CD4-positive, alpha-beta T cell treated with Interleukin-15 for 4 hours (primary cell): ENCODE measurements around the gene PRKAG2.

ENCODE experiments used
- DNase-seq: peaks from one replicate; pipeline ENCODE4 v3.0.0-alpha.2; 2020; ENCODE audit warnings: low spot score

Gene PRKAG2

DNA sequence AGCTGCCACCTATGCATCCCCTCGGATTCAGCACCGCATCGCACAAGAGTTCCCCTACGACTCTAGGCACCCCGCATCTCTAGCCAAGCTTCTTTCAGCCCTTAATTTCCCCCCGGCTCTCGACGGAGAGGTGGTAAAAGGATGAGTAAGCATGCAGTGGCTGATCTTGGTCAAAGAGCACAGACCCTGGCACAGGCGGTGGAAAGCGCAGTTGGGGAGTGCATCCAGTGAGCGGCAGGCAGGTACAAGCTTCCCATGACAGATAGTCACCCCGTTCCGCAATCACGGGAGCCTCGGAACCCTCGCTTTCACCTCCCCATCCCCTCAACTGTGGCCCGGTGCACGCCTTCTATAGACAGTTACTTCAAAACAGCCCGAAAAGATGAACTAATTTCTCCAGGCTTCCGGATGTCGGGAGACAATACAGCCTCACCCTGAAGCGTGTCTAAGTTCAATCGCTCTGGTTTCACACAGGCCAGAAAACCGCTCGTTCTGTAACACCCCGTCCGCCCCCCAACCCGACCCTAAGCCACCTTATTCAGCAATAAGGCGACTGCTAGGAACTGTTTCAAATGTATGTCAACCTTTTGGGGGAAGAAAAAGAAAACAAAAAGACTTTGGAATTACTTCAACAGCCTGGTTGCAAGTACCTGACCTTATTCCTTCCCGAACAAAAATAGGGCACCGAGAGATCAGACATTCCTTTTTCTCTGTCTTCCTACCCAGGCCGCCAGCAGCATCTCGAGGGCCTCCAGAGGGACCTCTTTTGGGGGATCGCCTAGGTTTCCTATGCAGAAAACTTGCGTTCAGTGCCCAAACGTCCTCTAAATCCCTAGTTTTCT, 358.6 kb downstream of the PRKAG2 start:
- DNase-seq: peak; percentile 56

DNA sequence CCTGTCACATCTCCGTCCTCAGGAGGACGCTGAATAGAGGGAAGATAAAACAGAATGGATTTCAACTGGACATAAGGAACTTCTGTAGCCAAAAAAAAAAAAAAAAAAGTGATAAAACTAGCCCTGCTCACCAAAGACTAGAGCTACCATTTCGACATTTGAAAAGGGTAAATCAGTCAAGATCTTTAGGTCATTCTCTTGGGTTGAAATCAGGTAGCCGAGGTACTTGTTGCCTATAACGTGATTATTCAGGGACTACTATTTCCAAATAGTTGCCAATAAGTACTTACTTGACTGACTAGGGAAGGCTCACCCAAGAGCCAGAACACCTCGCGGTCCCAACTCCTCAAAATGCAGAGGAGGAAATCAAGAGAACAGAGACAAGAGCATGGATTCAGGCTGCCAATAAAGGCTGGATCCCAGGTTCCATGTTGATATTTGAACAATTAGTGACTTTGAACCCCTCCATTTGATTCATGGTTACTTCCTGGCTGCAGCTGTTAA, 359.3 kb downstream of the PRKAG2 start:
- DNase-seq: no peak

DNA sequence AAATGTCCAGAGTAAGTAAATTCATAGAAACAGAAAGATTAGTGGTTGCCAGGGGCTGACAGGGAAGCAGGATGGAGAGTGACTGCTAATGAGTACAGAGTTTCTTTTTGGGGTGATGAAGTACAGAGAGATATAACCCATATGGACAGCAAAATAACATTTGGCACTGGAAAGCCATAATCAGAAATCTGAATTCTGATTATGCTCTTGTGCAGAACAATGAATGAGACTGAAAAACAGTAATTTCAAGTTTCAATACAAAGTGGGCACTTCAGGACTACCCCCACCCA, 361.7 kb downstream of the PRKAG2 start:
- no peak for DNase-seq

DNA sequence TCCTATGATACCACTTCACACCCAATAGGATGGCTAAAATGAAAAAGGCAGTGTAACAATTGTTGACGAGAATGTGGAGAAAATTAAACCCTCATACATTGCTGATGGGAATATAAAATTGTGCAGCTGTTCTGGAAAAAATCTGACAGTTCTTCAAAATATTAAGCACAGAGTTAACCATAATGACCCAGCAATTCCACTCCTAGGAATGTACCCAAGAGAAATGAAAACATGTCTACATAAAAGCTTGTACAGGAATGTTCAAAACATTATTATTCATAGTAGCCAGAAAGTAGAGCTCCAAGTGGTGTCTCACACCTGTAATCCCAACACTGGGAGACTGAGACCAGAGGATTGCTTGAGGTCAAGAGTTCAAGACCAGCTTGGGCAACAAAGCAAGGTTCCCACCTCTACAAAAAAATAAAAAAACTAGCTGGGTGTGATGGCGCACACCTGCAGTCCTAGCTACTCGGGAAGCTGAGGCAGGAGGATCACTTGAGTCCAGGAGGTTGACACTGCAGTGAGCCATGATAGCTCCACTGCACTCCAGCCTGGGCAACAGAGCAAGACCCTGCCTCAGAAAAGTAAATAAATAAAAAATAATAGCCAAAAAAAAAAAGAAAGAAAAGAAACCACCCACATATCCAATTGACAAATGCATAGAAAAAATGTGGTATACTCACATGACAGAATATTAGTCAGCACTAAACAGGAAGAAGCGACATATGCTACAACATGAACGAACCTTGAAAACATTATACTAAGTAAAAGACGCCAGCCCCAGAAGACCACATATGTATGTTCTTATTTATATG, 362.2 kb downstream of the PRKAG2 start:
- no peak for DNase-seq

DNA sequence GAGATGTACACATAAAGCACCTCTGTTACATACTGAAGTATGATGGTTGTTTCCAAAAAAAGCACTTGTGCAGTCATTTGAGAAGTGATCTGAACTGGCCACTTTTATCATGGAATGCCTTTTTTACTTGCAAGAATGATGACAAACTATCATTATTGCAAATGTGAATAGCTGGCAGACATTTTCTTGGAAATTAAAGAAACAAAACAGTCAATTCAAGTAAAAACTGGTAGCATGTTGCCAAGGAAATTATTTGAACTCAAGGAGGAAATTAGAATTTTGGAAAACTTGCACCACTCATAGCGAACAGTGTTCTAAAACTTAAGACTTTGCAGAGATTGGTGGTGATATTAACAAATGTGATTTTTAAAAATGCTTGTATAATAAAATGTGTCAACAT, 363.8 kb downstream of the PRKAG2 start:
- DNase-seq: no peak

DNA sequence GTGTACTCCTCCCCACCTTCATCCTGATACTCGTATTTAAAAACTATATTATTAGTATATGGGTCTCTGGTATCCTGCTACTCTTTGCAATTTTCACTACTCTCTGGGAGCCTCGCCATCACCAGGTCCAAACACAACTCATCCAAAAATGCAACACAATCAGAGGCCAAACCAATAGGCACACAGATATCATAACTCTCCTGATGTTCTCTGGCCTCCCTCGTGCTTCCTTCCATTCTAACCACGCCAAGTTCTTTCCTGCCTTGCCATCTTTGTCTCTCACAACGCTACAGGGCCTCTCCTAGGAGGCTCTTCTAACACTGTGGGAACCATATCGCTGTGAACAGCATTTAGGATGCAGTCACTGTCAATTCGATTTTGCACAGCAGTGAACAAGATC, 364.6 kb downstream of the PRKAG2 start:
- DNase-seq: no peak

DNA sequence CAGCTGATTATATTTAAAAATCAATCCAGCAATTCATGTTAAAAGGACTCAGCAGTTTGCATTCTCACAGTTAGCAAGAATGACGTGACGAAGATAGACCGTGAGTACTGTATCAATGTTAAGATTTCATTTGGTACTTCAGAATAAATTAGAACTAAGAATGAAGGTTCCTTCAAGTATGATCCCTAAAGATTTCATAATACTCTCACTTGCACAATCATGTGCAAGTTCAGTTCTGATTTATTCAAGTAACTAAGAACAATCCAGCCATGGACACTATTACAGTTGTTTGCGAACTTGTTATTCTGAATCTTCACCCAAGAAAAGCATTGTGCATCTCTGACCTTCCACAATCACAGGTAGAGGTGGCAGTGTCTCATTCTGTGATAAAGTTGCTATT, 365.0 kb downstream of the PRKAG2 start:
- DNase-seq: no peak

DNA sequence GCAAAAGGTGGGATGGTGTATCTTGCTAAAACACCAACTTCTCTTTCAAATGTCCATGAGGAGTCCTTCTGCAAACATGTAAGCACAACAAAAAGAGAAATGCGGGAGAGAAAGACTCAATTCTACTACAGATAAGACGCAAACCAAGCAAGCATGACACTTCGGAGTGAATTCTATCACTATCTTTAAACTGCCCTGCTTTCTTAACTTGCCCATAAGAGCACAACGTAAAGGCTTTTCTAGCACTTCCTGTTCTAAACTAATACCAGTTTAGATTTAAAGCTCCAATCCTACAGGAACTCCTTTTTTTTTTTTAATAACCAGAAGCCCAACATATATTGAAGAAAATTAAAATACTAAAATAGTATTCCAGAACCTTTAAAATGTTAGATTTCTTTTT, 365.6 kb downstream of the PRKAG2 start:
- no peak for DNase-seq

DNA sequence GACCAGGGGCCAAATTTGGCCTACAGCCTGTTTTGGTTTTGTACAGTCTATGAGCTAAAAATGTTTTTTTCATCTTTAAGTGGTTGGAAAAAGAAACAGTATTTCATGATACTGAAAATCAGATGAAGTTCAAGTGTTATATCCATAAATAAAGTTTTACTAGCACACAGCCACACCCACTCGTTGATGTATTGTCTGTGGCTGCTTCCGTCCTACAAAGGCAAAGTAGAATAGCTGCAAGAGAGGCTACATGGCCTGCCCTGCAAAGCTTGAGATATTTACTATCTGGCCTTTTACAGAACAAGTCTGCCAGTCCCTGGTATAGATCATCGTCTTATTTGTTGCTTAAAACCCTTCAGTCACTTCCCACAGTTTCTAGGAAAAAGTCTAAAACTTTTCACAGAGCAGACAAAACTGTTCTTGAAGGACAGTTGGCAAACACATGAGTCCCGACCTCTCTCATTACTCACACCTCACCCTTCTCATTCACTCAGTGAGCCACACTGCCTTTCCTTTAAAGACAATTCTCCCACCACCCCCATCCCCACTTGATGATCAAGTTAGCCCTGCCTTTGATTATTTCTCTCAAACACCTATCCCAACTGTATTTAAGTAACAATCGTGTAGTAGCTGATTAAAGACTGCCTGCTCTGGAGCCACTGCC, 367.1 kb downstream of the PRKAG2 start:
- DNase-seq: no peak

DNA sequence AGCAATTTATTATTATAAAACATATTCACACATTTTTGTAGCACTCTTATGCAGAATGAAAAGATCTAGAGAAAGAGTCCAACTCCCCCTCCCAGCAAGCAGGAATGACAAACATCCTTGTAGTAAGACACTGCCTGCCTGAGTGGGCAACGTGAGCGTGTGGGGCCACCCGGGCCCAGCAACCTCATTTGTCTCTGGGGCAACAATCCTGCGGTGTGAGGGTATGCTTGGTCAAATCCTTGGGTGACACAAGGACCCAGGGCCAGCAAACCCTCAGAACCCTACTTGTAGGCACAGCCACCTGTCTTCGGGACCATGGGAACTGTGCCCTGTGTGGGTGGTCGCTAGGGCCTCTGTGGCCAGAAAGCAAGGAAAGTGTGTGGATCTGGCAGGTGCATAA, 367.9 kb downstream of the PRKAG2 start:
- no peak for DNase-seq

DNA sequence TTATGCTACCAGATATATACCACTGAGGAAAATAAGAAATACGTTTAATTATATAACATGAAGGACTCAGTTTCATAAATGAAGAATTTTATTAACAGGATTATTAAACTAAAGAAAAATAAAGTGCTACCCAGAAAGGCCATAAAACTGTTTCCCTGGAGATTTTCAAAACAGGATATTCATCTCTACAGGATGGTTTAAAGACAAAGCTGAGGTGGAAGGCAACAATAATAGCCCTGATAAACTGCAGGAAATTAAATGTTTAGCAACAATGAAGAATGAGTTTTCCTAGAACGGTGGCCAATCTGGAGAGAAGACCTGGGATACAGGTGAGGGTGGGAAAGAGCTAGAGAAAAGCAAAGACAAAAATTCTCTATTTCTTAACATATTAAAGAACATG, 369.1 kb downstream of the PRKAG2 start:
- no peak for DNase-seq

DNA sequence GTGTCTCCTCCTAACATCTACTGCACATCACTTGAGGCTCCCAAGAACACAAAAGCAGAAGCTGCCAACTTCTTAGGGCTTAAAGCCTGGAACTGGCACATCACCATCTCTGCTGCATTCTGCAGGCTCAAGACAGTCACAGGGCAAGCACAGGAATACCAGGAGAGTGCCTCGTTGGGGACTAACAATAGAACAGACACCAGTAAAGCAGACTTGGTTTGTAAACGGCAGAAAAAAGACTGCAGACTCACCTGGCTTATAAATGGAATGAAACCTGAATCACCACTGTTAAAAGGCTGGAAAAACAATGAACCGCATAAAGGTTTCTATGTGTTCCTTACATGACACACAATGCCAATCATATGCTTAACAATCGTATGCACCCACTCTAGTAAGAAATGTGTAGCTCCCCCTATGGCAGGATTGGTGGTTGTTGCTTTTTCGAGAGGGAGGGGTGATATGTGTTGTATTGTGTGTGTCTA, 370.0 kb downstream of the PRKAG2 start:
- DNase-seq: no peak
